Panc1 (cell line): Measurements from ENCODE around the gene OVAAL. TPM values are rescaled to one million over a fixed set of nuclear protein-coding genes. Genes with fewer than 3 reads are reported as not detected.

Source experiments
- ATAC-seq: fragments of 200-7000 bp; cut with Tn5 transposase; 2 replicates; pipeline ENCODE4 v1.9.1; 2020; ENCODE audit warnings: mild to moderate bottlenecking, moderate library complexity
- BruUV-seq: library from RNA; stranded (reverse); fragments of 400-500 nt; replicated peaks from 2 replicates; lab custom pipeline; 2021; lab: Mats Ljungman, UMichigan
- CTCF ChIA-PET: fragments of 300-600 bp; sonication (Branson Sonifier 250); formaldehyde crosslinking; loops from one replicate; lab custom pipeline; 2022; ENCODE audit warnings: antibody characterized with exemption; lab: Charles Lee
- POLR2A ChIA-PET: fragments of 300-600 bp; sonication (Branson Sonifier 250); formaldehyde crosslinking; loops from one replicate; lab custom pipeline; 2022; ENCODE audit warnings: antibody characterized with exemption; lab: Charles Lee
- DNase-seq: peaks from one replicate; pipeline ENCODE4 v3.0.0-alpha.2; 2010; ENCODE audit warnings: low read depth, low spot score
- H3K27ac ChIP-seq: 2 replicates; pipeline ENCODE4 v1.5.1; 2011; ENCODE audit warnings: mild to moderate bottlenecking, low read length, inconsistent platforms
- H3K27me3 ChIP-seq: fragments of 200-500 bp; sonication (Bioruptor generic); 2 replicates; pipeline ENCODE4 v1.6.0; 2014; ENCODE audit warnings: low read length, inconsistent platforms; ENCODE audit not compliant: control insufficient read depth, insufficient read depth
- H3K36me3 ChIP-seq: fragments of 200-500 bp; sonication (Bioruptor generic); 2 replicates; pipeline ENCODE4 v1.5.1; 2014; ENCODE audit warnings: inconsistent platforms, mild to moderate bottlenecking, low read length, moderate library complexity; ENCODE audit not compliant: control insufficient read depth, insufficient read depth
- H3K4me1 ChIP-seq: 2 replicates; pipeline ENCODE4 v1.5.1; 2011; ENCODE audit warnings: inconsistent platforms, mild to moderate bottlenecking, low read length, moderate library complexity; ENCODE audit not compliant: control insufficient read depth, insufficient read depth
- H3K4me3 ChIP-seq, 2 experiments: 2 replicates each; pipeline ENCODE4 v1.5.1; 2011 to 2012; ENCODE audit warnings: low read depth in 2 of 2, low read length in 2 of 2, mild to moderate bottlenecking in 2 of 2, inconsistent platforms in 1 of 2, moderate library complexity in 1 of 2
- H3K9me3 ChIP-seq: fragments of 200-500 bp; sonication (Bioruptor generic); 2 replicates; pipeline ENCODE4 v1.5.1; 2014; ENCODE audit warnings: low read depth, mild to moderate bottlenecking, inconsistent platforms, low read length, moderate library complexity; ENCODE audit not compliant: control insufficient read depth, insufficient read depth
- POLR2AphosphoS5 ChIP-seq: IDR thresholded peaks from 2 replicates; pipeline ENCODE4 v1.6.1; 2012; ENCODE audit warnings: mild to moderate bottlenecking, low read depth, low read length, moderate library complexity
- SIN3A ChIP-seq: IDR thresholded peaks from 2 replicates; pipeline ENCODE4 v1.6.1; 2012; ENCODE audit warnings: low read depth, mild to moderate bottlenecking, low read length, moderate library complexity, borderline replicate concordance; ENCODE audit not compliant: insufficient read depth
- TCF7L2 ChIP-seq: IDR thresholded peaks from 2 replicates; pipeline ENCODE4 v1.6.1; 2011; ENCODE audit warnings: mild to moderate bottlenecking, low read depth, low read length, inconsistent platforms
- in situ Hi-C: cut with HindIII; loops from 2 replicates; pipeline ENCODE4 v1.10.0; 2016; ENCODE audit warnings: low sequenced_read_pairs, low pct_unique_long_range_greater_than_20kb
- intact Hi-C: fragments of 100-400 bp; cut with micrococcal nuclease; formaldehyde crosslinking; loops from one replicate; pipeline ENCODE4 v1.10.0; 2022; ENCODE audit not compliant: unreplicated experiment
- total RNA-seq: library from RNA; stranded (reverse); gene quantifications from one replicate; pipeline ENCODE4 v1.2.1, GENCODE V29; 2021; ENCODE audit not compliant: unreplicated experiment
- TF ChIP-seq, protein P1 (sequence below), 2 experiments: IDR thresholded peaks; 2 replicates each; pipeline ENCODE4 v1.6.1; 2011 to 2012; ENCODE audit warnings: low read depth in 2 of 2, control low read depth in 1 of 2, low read length in 1 of 2, mild to moderate bottlenecking in 1 of 2, moderate library complexity in 1 of 2; ENCODE audit not compliant: insufficient read depth in 1 of 2
- TF ChIP-seq, protein P2 (sequence below): fragments of 450-650 bp; IDR thresholded peaks from 2 replicates; pipeline ENCODE4 v1.5.1; 2017; ENCODE audit warnings: mild to moderate bottlenecking

Gene OVAAL
- total RNA-seq, 1 experiment from 2014 or later: not detected

DNA sequence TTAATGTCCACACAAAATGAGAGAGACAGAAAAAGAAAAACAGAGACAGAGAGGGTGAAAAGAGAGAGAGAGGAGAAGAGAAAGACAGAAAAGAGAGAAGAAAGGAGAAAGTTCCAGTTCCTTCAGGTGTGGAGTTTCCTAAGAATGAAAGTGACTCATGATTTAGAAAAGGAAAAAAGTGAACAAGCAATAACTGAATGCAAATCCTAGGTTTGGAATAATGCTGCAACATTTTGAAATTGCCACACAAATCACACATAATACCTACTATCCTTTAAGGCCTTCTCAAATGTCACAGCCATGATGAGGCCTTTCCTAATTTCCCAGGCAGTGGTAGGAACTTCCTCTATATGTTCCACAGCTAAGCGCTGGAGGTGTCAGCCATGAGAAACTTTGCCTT, 41.6 kb downstream of the OVAAL start:
- POLR2A ChIA-PET: no interaction called here
- CTCF ChIA-PET: no interaction called here
- DNase-seq: no peak
- no TSS peak for BruUV-seq
- Histone ChIP-seq H3K27ac (no peak overlapping the region), H3K27me3 (no peaks in the 10 kb centered on the region), H3K9me3 (no peaks in the 10 kb centered on the region), H3K4me1 (no peaks in the 10 kb centered on the region), H3K36me3 (no peaks in the 10 kb centered on the region), H3K4me3 (no peak overlapping the region)
- in situ Hi-C loops: no loop called here
- no peak for ATAC-seq
- intact Hi-C loops: no loop called here
- TF ChIP-seq, protein P1, sequence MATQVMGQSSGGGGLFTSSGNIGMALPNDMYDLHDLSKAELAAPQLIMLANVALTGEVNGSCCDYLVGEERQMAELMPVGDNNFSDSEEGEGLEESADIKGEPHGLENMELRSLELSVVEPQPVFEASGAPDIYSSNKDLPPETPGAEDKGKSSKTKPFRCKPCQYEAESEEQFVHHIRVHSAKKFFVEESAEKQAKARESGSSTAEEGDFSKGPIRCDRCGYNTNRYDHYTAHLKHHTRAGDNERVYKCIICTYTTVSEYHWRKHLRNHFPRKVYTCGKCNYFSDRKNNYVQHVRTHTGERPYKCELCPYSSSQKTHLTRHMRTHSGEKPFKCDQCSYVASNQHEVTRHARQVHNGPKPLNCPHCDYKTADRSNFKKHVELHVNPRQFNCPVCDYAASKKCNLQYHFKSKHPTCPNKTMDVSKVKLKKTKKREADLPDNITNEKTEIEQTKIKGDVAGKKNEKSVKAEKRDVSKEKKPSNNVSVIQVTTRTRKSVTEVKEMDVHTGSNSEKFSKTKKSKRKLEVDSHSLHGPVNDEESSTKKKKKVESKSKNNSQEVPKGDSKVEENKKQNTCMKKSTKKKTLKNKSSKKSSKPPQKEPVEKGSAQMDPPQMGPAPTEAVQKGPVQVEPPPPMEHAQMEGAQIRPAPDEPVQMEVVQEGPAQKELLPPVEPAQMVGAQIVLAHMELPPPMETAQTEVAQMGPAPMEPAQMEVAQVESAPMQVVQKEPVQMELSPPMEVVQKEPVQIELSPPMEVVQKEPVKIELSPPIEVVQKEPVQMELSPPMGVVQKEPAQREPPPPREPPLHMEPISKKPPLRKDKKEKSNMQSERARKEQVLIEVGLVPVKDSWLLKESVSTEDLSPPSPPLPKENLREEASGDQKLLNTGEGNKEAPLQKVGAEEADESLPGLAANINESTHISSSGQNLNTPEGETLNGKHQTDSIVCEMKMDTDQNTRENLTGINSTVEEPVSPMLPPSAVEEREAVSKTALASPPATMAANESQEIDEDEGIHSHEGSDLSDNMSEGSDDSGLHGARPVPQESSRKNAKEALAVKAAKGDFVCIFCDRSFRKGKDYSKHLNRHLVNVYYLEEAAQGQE (IDR thresholded peaks at IDR 0.05; ENCODE audit: insufficient read depth in 1 of 2, low read depth in 2 of 2, low read length in 1 of 2): no peak
- TF ChIP-seq, protein P2, sequence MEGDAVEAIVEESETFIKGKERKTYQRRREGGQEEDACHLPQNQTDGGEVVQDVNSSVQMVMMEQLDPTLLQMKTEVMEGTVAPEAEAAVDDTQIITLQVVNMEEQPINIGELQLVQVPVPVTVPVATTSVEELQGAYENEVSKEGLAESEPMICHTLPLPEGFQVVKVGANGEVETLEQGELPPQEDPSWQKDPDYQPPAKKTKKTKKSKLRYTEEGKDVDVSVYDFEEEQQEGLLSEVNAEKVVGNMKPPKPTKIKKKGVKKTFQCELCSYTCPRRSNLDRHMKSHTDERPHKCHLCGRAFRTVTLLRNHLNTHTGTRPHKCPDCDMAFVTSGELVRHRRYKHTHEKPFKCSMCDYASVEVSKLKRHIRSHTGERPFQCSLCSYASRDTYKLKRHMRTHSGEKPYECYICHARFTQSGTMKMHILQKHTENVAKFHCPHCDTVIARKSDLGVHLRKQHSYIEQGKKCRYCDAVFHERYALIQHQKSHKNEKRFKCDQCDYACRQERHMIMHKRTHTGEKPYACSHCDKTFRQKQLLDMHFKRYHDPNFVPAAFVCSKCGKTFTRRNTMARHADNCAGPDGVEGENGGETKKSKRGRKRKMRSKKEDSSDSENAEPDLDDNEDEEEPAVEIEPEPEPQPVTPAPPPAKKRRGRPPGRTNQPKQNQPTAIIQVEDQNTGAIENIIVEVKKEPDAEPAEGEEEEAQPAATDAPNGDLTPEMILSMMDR: no peak
- TF ChIP-seq POLR2AphosphoS5 (no peak), TCF7L2 (no peak), SIN3A (no peak)

DNA sequence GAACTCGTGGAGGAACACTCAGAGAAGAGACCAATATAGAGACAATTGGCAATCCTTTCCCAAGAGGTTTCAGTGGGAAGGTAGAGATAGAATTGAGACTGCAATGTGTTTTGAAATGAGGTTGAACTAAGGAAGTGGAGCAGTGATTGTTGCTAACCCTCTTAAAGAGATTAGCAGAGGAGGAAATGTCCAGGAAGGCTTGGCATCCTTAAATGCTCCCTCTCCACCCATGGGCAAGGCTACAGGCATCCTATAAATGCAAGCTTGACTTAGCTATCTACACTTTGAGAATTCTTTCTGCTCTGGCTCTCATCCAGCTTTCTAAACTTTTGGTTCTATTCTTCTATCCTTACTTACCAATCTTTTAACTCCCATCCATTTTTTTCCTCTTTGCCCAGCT, 42.7 kb downstream of the OVAAL start:
- intact Hi-C loops (no loop called here), in situ Hi-C loops (no loop called here)
- H3K9me3 ChIP-seq: no peaks in the 10 kb centered on the region
- POLR2A ChIA-PET: interaction anchor here (0.5 kb wide), 1 partner anchor 49 kb away, joined by 3 read pairs; no protein-coding TSS in a partner anchor
- no peaks in the 10 kb centered on the region for H3K4me1 ChIP-seq
- no peak overlapping the region for H3K4me3 ChIP-seq
- BruUV-seq: no TSS peak
- no peak for DNase-seq
- ATAC-seq: no peak
- H3K27me3 ChIP-seq: no peaks in the 10 kb centered on the region
- CTCF ChIA-PET: no interaction called here
- H3K27ac ChIP-seq: no peak overlapping the region
- H3K36me3 ChIP-seq: no peaks in the 10 kb centered on the region
- no peak for TF ChIP-seq SIN3A
- no peak for TF ChIP-seq TCF7L2
- TF ChIP-seq, protein P2: no peak
- TF ChIP-seq POLR2AphosphoS5: no peak
- TF ChIP-seq, protein P1 (IDR thresholded peaks at IDR 0.05; ENCODE audit: insufficient read depth in 1 of 2, low read depth in 2 of 2, low read length in 1 of 2): no peak
